AG09319 (cell line): ENCODE measurements around the gene EEF1AKMT2.

ENCODE experiments used
- DNase-seq: peaks from one replicate; pipeline ENCODE4 v3.0.0-alpha.2; 2010; ENCODE audit warnings: low read depth; ENCODE audit errors: extremely low read depth
- TF ChIP-seq, protein P1 (sequence below): IDR thresholded peaks from 2 replicates; pipeline ENCODE4 v1.5.1; 2011; ENCODE audit warnings: low read depth, mild to moderate bottlenecking, inconsistent platforms, low read length, moderate library complexity

EEF1AKMT2 gene

DNA sequence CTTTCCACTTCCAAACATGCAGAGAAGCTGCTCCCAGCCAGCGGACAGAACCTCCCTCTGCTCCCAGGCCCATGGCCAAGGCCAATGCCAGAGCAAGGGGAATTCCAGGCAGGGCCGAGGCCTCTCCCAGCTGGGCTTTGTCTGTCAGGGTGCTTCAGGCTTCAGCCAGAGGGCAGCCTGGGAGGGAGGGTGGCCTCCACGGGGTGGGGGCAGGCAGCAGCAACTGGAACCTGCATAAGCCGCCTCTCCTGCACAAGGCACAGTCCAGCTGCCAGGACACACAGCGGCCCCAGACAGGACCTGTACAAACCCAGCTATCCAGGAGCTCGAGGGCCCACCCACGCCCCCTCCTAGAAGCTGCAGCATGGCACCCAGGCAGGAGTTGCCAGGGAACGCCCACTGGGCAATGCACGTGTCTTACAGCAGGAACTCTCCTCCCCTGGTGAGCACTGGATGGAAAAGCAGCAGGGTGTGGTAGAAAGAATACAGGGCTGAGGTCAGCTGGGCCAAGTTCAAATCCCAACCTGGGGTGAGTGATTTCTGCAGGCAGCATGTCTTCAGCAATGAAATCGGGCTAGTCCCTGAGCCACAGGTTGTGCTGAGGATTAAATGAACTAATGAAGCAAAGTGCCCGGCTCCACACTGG is 55.1 kb downstream of the EEF1AKMT2 start:
- TF ChIP-seq, protein P1, sequence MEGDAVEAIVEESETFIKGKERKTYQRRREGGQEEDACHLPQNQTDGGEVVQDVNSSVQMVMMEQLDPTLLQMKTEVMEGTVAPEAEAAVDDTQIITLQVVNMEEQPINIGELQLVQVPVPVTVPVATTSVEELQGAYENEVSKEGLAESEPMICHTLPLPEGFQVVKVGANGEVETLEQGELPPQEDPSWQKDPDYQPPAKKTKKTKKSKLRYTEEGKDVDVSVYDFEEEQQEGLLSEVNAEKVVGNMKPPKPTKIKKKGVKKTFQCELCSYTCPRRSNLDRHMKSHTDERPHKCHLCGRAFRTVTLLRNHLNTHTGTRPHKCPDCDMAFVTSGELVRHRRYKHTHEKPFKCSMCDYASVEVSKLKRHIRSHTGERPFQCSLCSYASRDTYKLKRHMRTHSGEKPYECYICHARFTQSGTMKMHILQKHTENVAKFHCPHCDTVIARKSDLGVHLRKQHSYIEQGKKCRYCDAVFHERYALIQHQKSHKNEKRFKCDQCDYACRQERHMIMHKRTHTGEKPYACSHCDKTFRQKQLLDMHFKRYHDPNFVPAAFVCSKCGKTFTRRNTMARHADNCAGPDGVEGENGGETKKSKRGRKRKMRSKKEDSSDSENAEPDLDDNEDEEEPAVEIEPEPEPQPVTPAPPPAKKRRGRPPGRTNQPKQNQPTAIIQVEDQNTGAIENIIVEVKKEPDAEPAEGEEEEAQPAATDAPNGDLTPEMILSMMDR: no peak
- DNase-seq: no peak

DNA sequence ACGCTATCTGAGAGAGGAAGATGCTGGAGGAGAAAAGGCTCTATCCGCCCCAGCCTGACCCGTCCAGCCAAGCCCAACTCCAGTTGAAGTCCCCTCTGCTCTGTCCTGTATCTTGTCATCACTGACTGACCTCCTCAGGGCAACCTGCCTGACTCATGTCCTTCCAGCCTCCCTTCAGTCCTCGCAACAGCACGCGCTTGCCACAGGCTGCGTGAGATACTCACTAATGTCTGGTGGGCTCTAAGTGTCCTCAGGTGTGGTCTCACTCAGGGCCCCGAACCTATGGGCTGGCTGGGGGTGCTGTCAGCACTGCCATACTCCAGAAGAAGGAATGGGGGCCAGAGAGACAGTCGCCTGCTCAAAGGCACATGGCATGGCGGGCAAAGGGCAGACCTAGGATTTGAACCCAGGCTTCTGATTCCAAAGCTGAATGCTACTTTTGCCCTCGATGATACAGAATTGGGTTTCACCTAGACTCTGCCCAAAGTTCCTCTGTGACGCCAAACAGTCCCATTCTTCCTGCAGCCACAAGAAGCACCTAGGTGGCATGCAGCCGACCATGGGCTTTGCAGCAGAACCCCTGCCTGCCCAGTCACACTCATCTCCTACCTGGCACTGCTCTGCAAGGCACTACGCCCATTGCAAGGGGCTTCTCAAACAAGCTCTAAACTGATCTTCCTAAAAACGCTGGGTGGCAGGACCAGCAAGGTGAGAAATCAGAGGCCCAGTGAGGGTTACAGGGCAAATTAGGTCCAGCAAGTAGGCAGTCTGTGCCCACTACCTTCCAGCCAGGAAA is 56.0 kb downstream of the EEF1AKMT2 start:
- no peak for DNase-seq
- TF ChIP-seq, protein P1: no peak

DNA sequence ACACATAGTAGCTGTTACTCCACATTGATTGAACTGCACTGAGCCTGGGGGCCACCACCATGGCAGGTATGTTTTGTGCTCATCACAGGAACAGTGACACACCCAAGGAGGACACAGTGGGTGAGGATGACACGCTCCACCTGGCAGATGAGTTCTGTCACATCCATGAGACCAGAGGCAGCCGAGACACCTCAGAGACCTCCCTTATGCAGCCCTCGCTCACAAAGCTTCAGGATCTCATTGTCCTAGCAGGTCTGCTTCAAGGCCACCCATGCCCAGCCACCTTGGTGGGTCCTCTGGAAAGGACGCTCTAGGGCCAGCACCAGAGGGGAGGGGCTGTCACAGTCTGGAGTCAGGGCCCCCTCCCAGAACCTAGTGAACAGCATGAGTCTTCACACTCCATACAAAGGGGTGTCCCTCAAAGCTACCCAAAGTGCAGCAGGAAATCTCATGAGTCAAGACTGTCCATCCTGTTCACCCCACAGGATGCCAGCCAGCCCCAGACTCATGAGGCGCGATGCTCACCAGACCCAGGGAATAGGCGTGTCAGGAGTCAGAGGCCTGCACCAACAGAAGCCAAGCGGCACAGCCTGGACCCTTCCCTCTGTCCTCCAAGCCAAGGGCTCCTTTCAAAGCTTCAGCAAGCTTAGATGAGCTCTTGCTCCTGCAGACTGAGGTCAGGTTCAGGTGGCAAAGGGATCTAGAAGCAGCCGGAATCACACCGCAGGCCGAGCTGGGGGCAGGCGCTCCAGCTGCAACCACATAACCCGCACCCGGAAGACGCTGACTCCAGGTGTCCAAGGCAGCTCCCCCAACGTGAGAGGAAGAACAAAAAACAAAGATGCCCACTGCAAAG is 57.1 kb downstream of the EEF1AKMT2 start:
- TF ChIP-seq, protein P1: no peak
- no peak for DNase-seq

- TF ChIP-seq, protein P1: no peak
- DNase-seq: no peak
Observed at GRCh38 chr10:124733571-124734245, 58.0 kb downstream of the EEF1AKMT2 start.

DNA sequence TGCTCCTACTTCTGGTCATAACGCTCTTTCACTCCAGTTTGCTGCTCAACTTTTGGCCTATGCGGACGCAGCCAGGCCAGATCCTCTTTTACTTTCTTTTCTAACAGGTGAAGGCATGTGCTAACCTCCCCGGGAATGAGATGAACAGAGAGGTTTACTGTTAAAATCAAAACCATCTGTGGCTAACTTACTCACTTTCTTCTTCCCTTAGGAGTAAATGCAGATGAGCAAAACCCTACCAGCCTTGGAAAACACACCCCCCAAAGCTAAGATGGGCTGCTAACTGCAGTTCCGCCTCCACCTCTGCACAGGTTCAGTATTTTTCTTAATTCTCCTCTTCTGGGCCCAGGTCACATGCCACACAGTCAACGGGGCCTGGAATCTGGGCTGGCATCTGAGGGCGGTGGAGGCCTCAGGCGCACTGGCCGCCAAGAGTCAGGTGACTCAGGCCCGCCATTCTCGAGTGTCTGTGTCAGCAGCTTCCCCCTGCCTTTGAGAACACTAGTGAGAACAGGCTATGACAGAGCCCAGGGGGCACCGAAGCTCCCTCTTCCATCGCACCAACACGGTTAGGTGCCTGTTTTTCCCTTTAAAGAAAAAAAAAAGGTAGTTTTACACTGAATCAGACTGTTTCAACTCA is 58.6 kb downstream of the EEF1AKMT2 start:
- DNase-seq: no peak
- TF ChIP-seq, protein P1: no peak

- TF ChIP-seq, protein P1: no peak
- no peak for DNase-seq
Observed at GRCh38 chr10:124731551-124731950, 60.1 kb downstream of the EEF1AKMT2 start.
